B cell (primary cell): ENCODE measurements around the gene ASTN1. TPM values are rescaled to one million over a fixed set of nuclear protein-coding genes. Genes with fewer than 3 reads are reported as not detected.

Experiments used
- ATAC-seq: fragments of 200-7000 bp; cut with Tn5 transposase; one replicate; pipeline ENCODE4 v1.10.0; 2021; ENCODE audit warnings: low read depth, mild to moderate bottlenecking, moderate number of reproducible peaks, moderate library complexity
- CTCF ChIA-PET: fragments of 350-600 bp; sonication (Branson Sonifier 250); formaldehyde crosslinking; loops from one replicate; lab custom pipeline; 2021; ENCODE audit warnings: antibody characterized with exemption, inconsistent platforms; lab: Charles Lee
- POLR2A ChIA-PET: fragments of 350-600 bp; sonication (Branson Sonifier 250); formaldehyde crosslinking; loops from one replicate; lab custom pipeline; 2021; ENCODE audit warnings: antibody characterized with exemption; lab: Charles Lee
- DNase-seq: peaks from one replicate; pipeline ENCODE4 v3.0.0; 2013
- H2AFZ ChIP-seq: 2 replicates; pipeline ENCODE4 v1.6.1; 2012; ENCODE audit warnings: mild to moderate bottlenecking, low read depth, low read length; ENCODE audit not compliant: insufficient read depth, poor library complexity, severe bottlenecking
- H3K27ac ChIP-seq, 2 donors: 1 replicate in 1 of 2; 2 replicates in 1 of 2; pipeline ENCODE4 v1.5.1; 2012 to 2013; ENCODE audit warnings: low read length in 2 of 2, mild to moderate bottlenecking in 2 of 2, moderate library complexity in 1 of 2
- H3K27me3 ChIP-seq, 4 experiments: fragments of 200-600 bp in 1 of 4; sonication (generic) in 1 of 4; replicated peaks in 1 of 4; 1 replicate in 2 of 4; 2 replicates in 2 of 4; pipeline versions ENCODE4 v1.6.1 to v1.7.0; 2013 to 2016; ENCODE audit warnings: low read length in 3 of 4, mild to moderate bottlenecking in 2 of 4, mixed read lengths in 1 of 4, moderate library complexity in 1 of 4; ENCODE audit not compliant: insufficient read depth in 4 of 4, control insufficient read depth in 3 of 4; ENCODE audit errors: control extremely low read depth in 1 of 4
- H3K36me3 ChIP-seq, 2 experiments: replicated peaks in 1 of 2; 1 replicate in 1 of 2; 2 replicates in 1 of 2; pipeline versions ENCODE4 v1.6.1 to v1.7.1; 2013; ENCODE audit warnings: low read length in 1 of 2; ENCODE audit not compliant: insufficient read depth in 2 of 2, control insufficient read depth in 1 of 2; ENCODE audit errors: control extremely low read depth in 1 of 2, extremely low read depth in 1 of 2
- H3K4me1 ChIP-seq, 2 donors: fragments of 200-600 bp in 1 of 2; sonication (generic) in 1 of 2; 1 replicate in 1 of 2; 2 replicates in 1 of 2; pipeline versions ENCODE4 v1.5.1 to v1.6.1; 2013 to 2017; ENCODE audit warnings: low read length in 2 of 2; ENCODE audit not compliant: control insufficient read depth in 2 of 2, insufficient read depth in 2 of 2
- H3K4me2 ChIP-seq: replicated peaks from 2 replicates; pipeline ENCODE3; 2012; ENCODE audit warnings: mild to moderate bottlenecking, low read depth, low read length; ENCODE audit not compliant: poor library complexity, severe bottlenecking
- H3K4me3 ChIP-seq, 5 experiments: fragments of 200-600 bp in 1 of 5; sonication (generic) in 1 of 5; 1 replicate in 3 of 5; 2 replicates in 2 of 5; pipeline versions ENCODE4 v1.5.1 to v1.7.0; 2011 to 2016; ENCODE audit warnings: low read length in 4 of 5, mild to moderate bottlenecking in 4 of 5, low read depth in 2 of 5, control low read depth in 1 of 5, moderate library complexity in 1 of 5; ENCODE audit not compliant: insufficient read depth in 1 of 5; ENCODE audit errors: control extremely low read depth in 1 of 5, extremely low read depth in 1 of 5
- H3K79me2 ChIP-seq: fragments of 200-600 bp; sonication (generic); one replicate; pipeline ENCODE4 v1.6.0; 2016; ENCODE audit warnings: low read length; ENCODE audit not compliant: control insufficient read depth, insufficient read depth
- H3K9ac ChIP-seq: fragments of 200-600 bp; sonication (generic); 2 replicates; pipeline ENCODE4 v1.6.1; 2017; ENCODE audit warnings: mild to moderate bottlenecking, low read length, moderate library complexity
- H3K9me3 ChIP-seq, 3 donors: one replicate each; pipeline versions ENCODE4 v1.6.1 to v1.7.1; 2013; ENCODE audit warnings: low read length in 2 of 3; ENCODE audit not compliant: control insufficient read depth in 2 of 3, insufficient read depth in 1 of 3; ENCODE audit errors: control extremely low read depth in 1 of 3
- H4K20me1 ChIP-seq: 2 replicates; pipeline ENCODE4 v1.6.0; 2012; ENCODE audit warnings: mild to moderate bottlenecking, low read length; ENCODE audit not compliant: insufficient read depth, control insufficient read depth, poor library complexity, severe bottlenecking
- H3K27ac Mint-ChIP-seq: one replicate; pipeline ENCODE4 v1.8.0; 2021; ENCODE audit warnings: mixed read lengths
- H3K27me3 Mint-ChIP-seq: one replicate; pipeline ENCODE4 v1.8.0; 2021; ENCODE audit warnings: mixed read lengths
- H3K4me1 Mint-ChIP-seq: one replicate; pipeline ENCODE4 v1.8.0; 2021; ENCODE audit warnings: mixed read lengths
- H3K4me3 Mint-ChIP-seq: one replicate; pipeline ENCODE4 v1.8.0; 2021; ENCODE audit warnings: mixed read lengths
- H3K9me3 Mint-ChIP-seq: one replicate; pipeline ENCODE4 v1.8.0; 2022; ENCODE audit warnings: mixed read lengths; ENCODE audit not compliant: insufficient read depth
- CTCF ChIP-seq: fragments of 200-600 bp; IDR thresholded peaks from one replicate; pipeline ENCODE4 v1.8.0; 2022; ENCODE audit warnings: antibody characterized with exemption, mild to moderate bottlenecking
- EZH2 ChIP-seq: IDR thresholded peaks from 2 replicates; pipeline ENCODE4 v1.6.1; 2012; ENCODE audit warnings: borderline replicate concordance, low read depth, mild to moderate bottlenecking, moderate library complexity, low read length; ENCODE audit not compliant: insufficient read depth, poor library complexity, severe bottlenecking
- WGBS: methylation state at CpG from one replicate; pipeline ENCODE4 v1.1.5; 2013; ENCODE audit warnings: missing lambda C conversion rate; ENCODE audit not compliant: insufficient coverage; 5-methylcytosine and 5-hydroxymethylcytosine counted together
- intact Hi-C: fragments of 100-400 bp; cut with micrococcal nuclease; formaldehyde crosslinking; loops from one replicate; pipeline ENCODE4 v1.10.0; 2022
- polyA plus RNA-seq: library from polyadenylated mRNA; depleted of rRNA; stranded (reverse); fragments of >200 nt; gene quantifications from 2 replicates; pipeline ENCODE4 v1.2.3, GENCODE V29; 2012
- total RNA-seq, 2 donors: library from RNA; stranded (reverse); fragments of 120-200 nt in 1 of 2; gene quantifications; 1 replicate in 1 of 2; 2 replicates in 1 of 2; pipeline versions ENCODE4 v1.2.3 to v1.2.4, GENCODE V29; 2013 to 2022

ASTN1 gene
- total and polyA plus RNA-seq, 2 donors (not counting 1 experiment from before 2014, with no cell fraction given), result not detected

- ATAC-seq, result no peak
- no peak for DNase-seq
Observed at GRCh38 chr1:176939993-176940392, 224.5 kb downstream of the ASTN1 start.

GRCh38 chr1:176938375-176938774 is 226.1 kb downstream of the ASTN1 start:
- Histone ChIP-seq H2AFZ (no peak overlapping the region), H3K9me3 (peaks cover 0 to 3% (median 0%) of the 10 kb centered on the region in 3 donors), H3K79me2 (no peaks in the 10 kb centered on the region), H3K27me3 (no peaks in the 10 kb centered on the region), H3K9ac (no peak overlapping the region), H3K27ac (no peak overlapping the region), H4K20me1 (no peaks in the 10 kb centered on the region), H3K36me3 (no peaks in the 10 kb centered on the region), H3K4me3 (no peak overlapping the region), H3K4me1 (no peaks in the 10 kb centered on the region), H3K4me2 (no peak overlapping the region)
- ChIA-PET POLR2A (no interaction called here), CTCF (no interaction called here)
- no peak for DNase-seq
- Mint-ChIP-seq H3K27ac (no peak overlapping the region), H3K4me3 (no peak overlapping the region), H3K27me3 (peaks cover 10% of the 10 kb centered on the region), H3K9me3 (peaks cover 9% of the 10 kb centered on the region), H3K4me1 (no peaks in the 10 kb centered on the region)
- intact Hi-C loops, result no loop called here
- TF ChIP-seq CTCF (no peak), EZH2 (no peak)
- no CpG with 5 or more reads among the region's 1 CpG for WGBS
- no peak for ATAC-seq

More at GRCh38 chr1:176939993-176940392, 224.5 kb downstream of the ASTN1 start:
- H3K27ac Mint-ChIP-seq, result no peak overlapping the region
- POLR2A ChIA-PET, result no interaction called here
- Histone ChIP-seq H3K9ac (no peak overlapping the region), H3K4me2 (no peak overlapping the region), H3K4me1 (no peaks in the 10 kb centered on the region), H3K4me3 (no peak overlapping the region), H2AFZ (no peak overlapping the region), H3K79me2 (no peaks in the 10 kb centered on the region), H3K27me3 (no peaks in the 10 kb centered on the region), H3K9me3 (peaks cover 0 to 3% (median 0%) of the 10 kb centered on the region in 3 donors), H4K20me1 (no peaks in the 10 kb centered on the region), H3K36me3 (no peaks in the 10 kb centered on the region), H3K27ac (no peak overlapping the region)
- H3K9me3 Mint-ChIP-seq, result peaks cover 9% of the 10 kb centered on the region
- peaks cover 10% of the 10 kb centered on the region for H3K27me3 Mint-ChIP-seq
- H3K4me1 Mint-ChIP-seq, result no peaks in the 10 kb centered on the region
- TF ChIP-seq CTCF, result no peak
- no peak for TF ChIP-seq EZH2
- CTCF ChIA-PET, result no interaction called here
- 58% methylated on average over 2 of the region's 2 CpGs for WGBS
- no peak overlapping the region for H3K4me3 Mint-ChIP-seq
- intact Hi-C loops, result no loop called here
